Measurements from ENCODE around the gene EDRF1.

EDRF1 gene

GRCh38 chr10:125797424-125797823 is 77.9 kb downstream of the EDRF1 start:
- ATAC-seq: no peak
- no peak for TF ChIP-seq PATZ1 (CRISPR knock-in tag; IDR thresholded peaks at IDR 0.05; ENCODE audit: borderline replicate concordance)
- no peak for TF ChIP-seq ZNF70 (CRISPR knock-in tag; IDR thresholded peaks at IDR 0.05)
- no peak for TF ChIP-seq ZNF8 (CRISPR knock-in tag; IDR thresholded peaks at IDR 0.05)
- no peak for TF ChIP-seq ISL1 (CRISPR knock-in tag; IDR thresholded peaks at IDR 0.05)
- no peak for TF ChIP-seq CSRNP3 (CRISPR knock-in tag; IDR thresholded peaks at IDR 0.05)
- no peak for TF ChIP-seq RARB (CRISPR knock-in tag; IDR thresholded peaks at IDR 0.05)
- no peak for TF ChIP-seq ZNF565 (CRISPR knock-in tag; conservative IDR thresholded peaks at IDR 0.05; ENCODE audit: low read depth)
- TF ChIP-seq CSDC2 (CRISPR knock-in tag; IDR thresholded peaks at IDR 0.05): no peak
- no peak for TF ChIP-seq ARNTL (CRISPR knock-in tag; IDR thresholded peaks at IDR 0.05; ENCODE audit: borderline replicate concordance, low read depth)
- TF ChIP-seq GLIS3 (CRISPR knock-in tag; IDR thresholded peaks at IDR 0.05): no peak
- TF ChIP-seq BACH2 (CRISPR knock-in tag; IDR thresholded peaks at IDR 0.05; ENCODE audit: borderline replicate concordance): no peak
- no peak for TF ChIP-seq ESRRG (CRISPR knock-in tag; IDR thresholded peaks at IDR 0.05)
- no peak for TF ChIP-seq ZC3H10 (CRISPR knock-in tag; IDR thresholded peaks at IDR 0.05)
- TF ChIP-seq POU6F1 (CRISPR knock-in tag; IDR thresholded peaks at IDR 0.05; ENCODE audit: borderline replicate concordance, low read depth): no peak

- no peak for ATAC-seq
- TF ChIP-seq GLIS3 (CRISPR knock-in tag; IDR thresholded peaks at IDR 0.05) (no peak), BACH2 (CRISPR knock-in tag; IDR thresholded peaks at IDR 0.05; ENCODE audit: borderline replicate concordance) (no peak), ZC3H10 (CRISPR knock-in tag; IDR thresholded peaks at IDR 0.05) (no peak), PPARA (CRISPR knock-in tag; IDR thresholded peaks at IDR 0.05; ENCODE audit: borderline replicate concordance) (no peak), ZFP3 (CRISPR knock-in tag; IDR thresholded peaks at IDR 0.05) (no peak), ZNF70 (CRISPR knock-in tag; IDR thresholded peaks at IDR 0.05) (no peak), ZFP30 (CRISPR knock-in tag; IDR thresholded peaks at IDR 0.05) (no peak), ESRRG (CRISPR knock-in tag; IDR thresholded peaks at IDR 0.05) (no peak), ZNF8 (CRISPR knock-in tag; IDR thresholded peaks at IDR 0.05) (no peak), POU6F1 (CRISPR knock-in tag; IDR thresholded peaks at IDR 0.05; ENCODE audit: borderline replicate concordance, low read depth) (no peak), ISL1 (CRISPR knock-in tag; IDR thresholded peaks at IDR 0.05) (no peak), ZNF565 (CRISPR knock-in tag; conservative IDR thresholded peaks at IDR 0.05; ENCODE audit: low read depth) (no peak), CSRNP3 (CRISPR knock-in tag; IDR thresholded peaks at IDR 0.05) (no peak), CSDC2 (CRISPR knock-in tag; IDR thresholded peaks at IDR 0.05) (no peak), OSR1 (CRISPR knock-in tag; IDR thresholded peaks at IDR 0.05) (no peak)
Observed at GRCh38 chr10:125797994-125798662, 78.6 kb downstream of the EDRF1 start.

- no peak for ATAC-seq
- TF ChIP-seq ARNTL (CRISPR knock-in tag; IDR thresholded peaks at IDR 0.05; ENCODE audit: borderline replicate concordance, low read depth) (no peak), ZNF8 (CRISPR knock-in tag; IDR thresholded peaks at IDR 0.05) (no peak), CREB5 (CRISPR knock-in tag; IDR thresholded peaks at IDR 0.05; ENCODE audit: low read depth) (no peak), TCF4 (CRISPR knock-in tag; IDR thresholded peaks at IDR 0.05; ENCODE audit: borderline replicate concordance) (no peak), TSHZ2 (CRISPR knock-in tag; IDR thresholded peaks at IDR 0.05) (no peak), POU6F1 (CRISPR knock-in tag; IDR thresholded peaks at IDR 0.05; ENCODE audit: borderline replicate concordance, low read depth) (no peak)
Observed at GRCh38 chr10:125799451-125800182, 80.1 kb downstream of the EDRF1 start.
